Suprapubic skin (tissue), 4 donors: ENCODE measurements around the gene ZNF674. TPM values are rescaled to one million over a fixed set of nuclear protein-coding genes. Genes with fewer than 3 reads are reported as not detected.
"Not testable (repeated sequence)": the region's sequence is repeated elsewhere in the genome, so short reads cannot be mapped to it uniquely, and the experiment has no call there.

Experiments
- DNase-seq, 2 donors: peaks; one replicate each; pipeline ENCODE4 v3.0.0-alpha.2; 2019; ENCODE audit warnings: low spot score in 2 of 2
- H3K27ac ChIP-seq: fragments of 200-600 bp; sonication (generic); one replicate; pipeline ENCODE4 v1.5.1; 2019
- H3K27me3 ChIP-seq: fragments of 200-600 bp; sonication (generic); one replicate; pipeline ENCODE4 v1.5.1; 2019
- H3K36me3 ChIP-seq: fragments of 200-600 bp; sonication (generic); one replicate; pipeline ENCODE4 v1.5.1; 2019
- H3K4me1 ChIP-seq: fragments of 200-600 bp; sonication (generic); one replicate; pipeline ENCODE4 v1.5.1; 2019
- H3K4me3 ChIP-seq: fragments of 200-600 bp; sonication (generic); one replicate; pipeline ENCODE4 v1.5.1; 2019; ENCODE audit warnings: mild to moderate bottlenecking
- H3K9me3 ChIP-seq: fragments of 200-600 bp; sonication (generic); one replicate; pipeline ENCODE4 v1.5.1; 2019
- EP300 ChIP-seq: sonication (generic); formaldehyde crosslinking; IDR thresholded peaks from one replicate; pipeline ENCODE4 v1.6.1; 2017; ENCODE audit warnings: antibody characterized with exemption
- POLR2A ChIP-seq, 2 donors: fragments of 450-650 bp; IDR thresholded peaks; one replicate each; pipeline ENCODE4 v1.6.1; 2017; ENCODE audit warnings: antibody characterized with exemption in 2 of 2, mild to moderate bottlenecking in 2 of 2, moderate library complexity in 2 of 2
- POLR2AphosphoS5 ChIP-seq, 3 donors: sonication (generic); formaldehyde crosslinking; IDR thresholded peaks; one replicate each; pipeline ENCODE4 v1.6.1; 2017; ENCODE audit warnings: antibody characterized with exemption in 3 of 3
- WGBS: methylation state at CpG from one replicate; pipeline ENCODE4 v1.1.5; 2018; 5-methylcytosine and 5-hydroxymethylcytosine counted together
- total RNA-seq, 4 donors: library from RNA; depleted of rRNA; stranded (reverse); fragments of >200 nt; gene quantifications; one replicate each; pipeline ENCODE4 v1.1.0, GENCODE V29; 2016
- TF ChIP-seq, protein P1 (sequence below), 2 donors: fragments of 200-600 bp in 1 of 2; fragments of 450-650 bp in 1 of 2; sonication (generic) in 1 of 2; IDR thresholded peaks; one replicate each; pipeline ENCODE4 v1.5.1; 2016 to 2019; ENCODE audit warnings: antibody characterized with exemption in 2 of 2, mild to moderate bottlenecking in 1 of 2, moderate library complexity in 1 of 2

ZNF674 gene
- total RNA-seq, 4 donors from 2014 or later, result 1.9 to 6.2 (median 3.7) TPM

DNA sequence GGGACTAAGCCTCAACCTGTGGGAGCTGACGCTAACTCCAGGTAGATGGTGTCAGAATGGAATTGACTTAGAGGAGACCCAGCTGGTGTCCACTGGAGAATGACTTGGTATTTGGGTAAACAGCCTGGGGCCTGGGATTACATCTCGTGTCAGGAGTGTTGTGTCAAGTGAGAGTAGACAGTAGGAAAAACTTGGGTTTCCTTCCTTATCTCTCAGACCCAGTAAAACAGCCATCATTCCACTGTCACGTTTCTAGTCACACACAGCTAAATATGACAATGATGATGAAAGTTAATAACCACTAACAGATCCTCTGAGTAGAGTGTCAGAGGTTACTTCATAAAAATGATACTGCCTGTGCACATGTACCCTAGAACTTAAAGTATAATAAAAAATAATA is 13.8 kb downstream of the ZNF674 start:
- Histone ChIP-seq H3K27ac (no peak overlapping the region), H3K4me3 (no peak overlapping the region), H3K4me1 (no peaks in the 10 kb centered on the region), H3K36me3 (no peaks in the 10 kb centered on the region), H3K27me3 (no peaks in the 10 kb centered on the region), H3K9me3 (no peaks in the 10 kb centered on the region)
- WGBS, result 74% methylated on average over 3 of the region's 3 CpGs
- TF ChIP-seq, protein P1, sequence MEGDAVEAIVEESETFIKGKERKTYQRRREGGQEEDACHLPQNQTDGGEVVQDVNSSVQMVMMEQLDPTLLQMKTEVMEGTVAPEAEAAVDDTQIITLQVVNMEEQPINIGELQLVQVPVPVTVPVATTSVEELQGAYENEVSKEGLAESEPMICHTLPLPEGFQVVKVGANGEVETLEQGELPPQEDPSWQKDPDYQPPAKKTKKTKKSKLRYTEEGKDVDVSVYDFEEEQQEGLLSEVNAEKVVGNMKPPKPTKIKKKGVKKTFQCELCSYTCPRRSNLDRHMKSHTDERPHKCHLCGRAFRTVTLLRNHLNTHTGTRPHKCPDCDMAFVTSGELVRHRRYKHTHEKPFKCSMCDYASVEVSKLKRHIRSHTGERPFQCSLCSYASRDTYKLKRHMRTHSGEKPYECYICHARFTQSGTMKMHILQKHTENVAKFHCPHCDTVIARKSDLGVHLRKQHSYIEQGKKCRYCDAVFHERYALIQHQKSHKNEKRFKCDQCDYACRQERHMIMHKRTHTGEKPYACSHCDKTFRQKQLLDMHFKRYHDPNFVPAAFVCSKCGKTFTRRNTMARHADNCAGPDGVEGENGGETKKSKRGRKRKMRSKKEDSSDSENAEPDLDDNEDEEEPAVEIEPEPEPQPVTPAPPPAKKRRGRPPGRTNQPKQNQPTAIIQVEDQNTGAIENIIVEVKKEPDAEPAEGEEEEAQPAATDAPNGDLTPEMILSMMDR (IDR thresholded peaks at IDR 0.05), result no peak
- DNase-seq, result no peak

DNA sequence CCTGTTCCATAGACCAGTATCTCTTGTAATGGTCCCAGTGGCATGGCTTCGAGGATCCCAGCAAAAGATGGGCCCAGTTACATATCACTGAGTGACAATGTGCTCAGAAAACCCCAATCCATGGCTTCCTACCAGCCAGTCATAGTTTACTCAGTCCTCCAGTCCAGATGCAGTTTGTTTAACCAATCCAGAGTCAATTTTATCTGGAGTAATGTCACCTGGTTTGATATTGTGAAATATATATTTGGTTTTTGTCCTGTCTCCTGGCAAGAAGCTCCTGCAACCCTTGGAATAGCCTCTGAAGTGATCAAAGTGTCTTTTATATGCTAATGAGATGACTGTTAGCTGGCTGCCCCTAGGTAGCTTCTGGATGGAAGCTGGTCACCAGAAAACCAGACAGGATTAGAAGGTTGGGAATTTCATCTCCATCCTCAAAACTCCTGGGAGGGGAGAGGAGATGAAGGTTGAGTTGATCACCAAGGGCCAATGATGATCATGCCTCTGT is 14.8 kb downstream of the ZNF674 start:
- H3K9me3 ChIP-seq, H3K36me3 ChIP-seq, H3K27me3 ChIP-seq, H3K4me1 ChIP-seq, H3K4me3 ChIP-seq, H3K27ac ChIP-seq, DNase-seq: not testable (repeated sequence)
- WGBS, result no CpG with 5 or more reads among the region's 1 CpG

DNA sequence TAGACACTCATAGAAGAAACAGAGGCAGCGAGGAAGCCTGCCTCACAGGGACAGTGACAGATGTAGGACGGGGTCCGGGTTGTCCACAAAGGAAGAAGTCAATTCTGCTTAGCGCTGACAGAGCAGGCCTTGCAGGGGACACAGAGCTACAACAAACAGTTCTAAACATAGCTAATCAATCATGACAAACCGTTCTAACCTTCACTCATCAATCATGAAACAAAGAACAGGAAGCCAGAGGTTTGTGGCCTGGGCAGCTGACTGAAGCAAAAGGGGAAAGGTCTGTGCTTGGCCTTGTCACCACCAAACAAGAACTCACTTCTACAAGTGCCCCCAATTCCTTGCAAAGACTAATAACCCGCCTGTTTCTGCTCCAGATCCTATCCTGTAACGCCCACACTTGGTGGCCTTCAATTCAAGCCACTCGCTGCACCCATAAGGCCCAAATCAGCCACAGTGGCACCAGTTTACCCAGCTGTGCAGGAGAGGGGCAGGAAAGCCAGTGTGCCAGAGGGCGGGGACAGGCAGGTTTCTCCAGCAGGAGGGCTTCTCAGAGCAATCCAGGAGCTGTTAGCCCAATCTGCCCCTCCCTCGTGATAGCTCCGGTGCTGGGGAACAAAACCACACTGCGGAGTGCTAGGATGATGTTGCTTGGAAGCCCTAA is 15.3 kb downstream of the ZNF674 start:
- not testable (repeated sequence) for H3K4me3 ChIP-seq, H3K4me1 ChIP-seq, H3K27me3 ChIP-seq, H3K9me3 ChIP-seq, H3K27ac ChIP-seq, DNase-seq, H3K36me3 ChIP-seq
- WGBS, result 84% methylated on average over 5 of the region's 12 CpGs

DNA sequence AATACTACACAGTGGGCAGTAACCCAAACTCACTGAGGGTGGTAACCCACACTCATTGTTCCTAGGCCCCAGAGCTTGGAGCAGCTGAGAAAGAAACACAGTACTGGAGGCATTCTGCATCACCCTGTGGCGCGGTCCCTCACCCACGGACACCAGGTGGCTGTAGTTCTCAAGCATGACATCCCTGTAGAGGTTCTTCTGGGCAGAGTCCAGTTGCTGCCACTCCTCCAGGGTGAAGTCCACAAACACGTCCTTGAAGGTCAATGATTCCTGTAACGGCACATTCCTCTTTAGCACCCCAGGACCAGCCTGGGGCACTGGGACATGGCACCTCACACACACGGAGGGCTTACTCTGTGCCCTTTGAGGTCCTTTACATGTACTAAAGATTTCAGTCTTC is 16.6 kb downstream of the ZNF674 start:
- H3K4me3 ChIP-seq, H3K4me1 ChIP-seq, H3K27ac ChIP-seq, H3K27me3 ChIP-seq, H3K36me3 ChIP-seq, H3K9me3 ChIP-seq, DNase-seq: not testable (repeated sequence)
- whole genome bisulfite sequencing, result 79% methylated on average over 3 of the region's 6 CpGs

DNA sequence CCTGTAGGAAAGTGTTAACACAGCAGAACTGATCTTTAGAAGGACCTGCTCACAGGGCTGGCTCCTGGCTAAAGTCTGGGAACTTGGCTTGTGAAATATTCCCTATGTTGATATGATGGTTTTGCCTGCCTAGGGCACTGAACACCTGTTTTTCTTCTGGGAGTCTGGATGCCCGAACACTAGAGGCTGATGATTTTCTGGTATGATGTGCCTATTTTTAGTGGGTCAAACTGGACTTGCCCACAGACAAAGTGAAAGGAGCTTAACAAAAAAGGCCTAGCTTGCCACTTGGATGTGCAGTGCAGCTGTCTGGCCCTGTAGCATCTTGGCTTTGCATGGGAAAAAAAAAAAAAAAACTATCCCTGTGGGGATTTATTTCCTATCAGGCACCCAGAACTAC is 39.1 kb downstream of the ZNF674 start:
- Histone ChIP-seq H3K27ac (no peak overlapping the region), H3K36me3 (peaks cover 5% of the 10 kb centered on the region), H3K4me3 (no peak overlapping the region), H3K4me1 (no peaks in the 10 kb centered on the region), H3K27me3 (no peaks in the 10 kb centered on the region), H3K9me3 (no peaks in the 10 kb centered on the region)
- WGBS, result 86% methylated on average over 1 of the region's 1 CpG
- no peak for DNase-seq
- TF ChIP-seq EP300 (no peak), POLR2AphosphoS5 (IDR thresholded peaks at IDR 0.05) (no peak), POLR2A (IDR thresholded peaks at IDR 0.05) (no peak)
- TF ChIP-seq, protein P1 (IDR thresholded peaks at IDR 0.05), result no peak

DNA sequence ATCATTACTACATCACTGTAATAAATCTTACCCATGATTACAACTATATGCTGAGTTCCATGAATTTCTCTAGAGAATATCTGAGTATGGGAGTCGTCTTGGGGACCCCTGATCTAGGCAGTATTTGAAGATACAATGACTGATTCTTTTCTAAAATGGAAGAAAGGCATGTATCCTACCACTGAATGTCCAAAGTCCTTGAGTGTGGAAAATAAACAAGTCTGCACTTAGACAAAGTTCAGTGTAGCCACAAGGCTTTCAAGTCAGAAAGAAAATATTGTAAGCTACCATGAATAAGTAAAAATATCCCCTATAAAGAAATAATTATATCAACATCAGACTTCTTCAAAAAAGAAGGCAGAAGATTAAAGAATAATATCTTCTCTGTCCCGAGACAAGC is 42.4 kb downstream of the ZNF674 start:
- TF ChIP-seq EP300, result no peak
- TF ChIP-seq, protein P1 (IDR thresholded peaks at IDR 0.05), result no peak
- TF ChIP-seq POLR2A (IDR thresholded peaks at IDR 0.05), result no peak
- TF ChIP-seq POLR2AphosphoS5 (IDR thresholded peaks at IDR 0.05), result no peak
- H3K9me3 ChIP-seq, result no peaks in the 10 kb centered on the region

DNA sequence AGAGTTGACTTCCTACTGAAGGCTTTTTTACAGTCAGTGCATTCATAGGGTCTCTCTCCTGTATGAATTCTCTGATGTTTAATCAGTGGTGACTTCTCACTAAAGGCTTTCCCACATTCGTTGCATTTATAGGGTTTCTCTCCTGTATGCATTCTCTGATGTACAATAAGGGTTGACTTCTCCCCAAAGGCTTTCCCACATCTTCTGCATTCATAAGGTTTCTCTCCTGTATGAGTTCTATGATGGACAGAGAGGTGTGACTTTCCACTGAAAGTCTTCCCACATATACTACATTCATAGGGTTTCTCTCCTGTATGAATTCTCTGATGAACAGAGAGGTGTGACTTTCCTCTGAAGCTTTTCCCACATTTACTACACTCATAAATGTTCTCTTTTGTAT is 45.2 kb downstream of the ZNF674 start:
- H3K4me1 ChIP-seq, result no peaks in the 10 kb centered on the region
- no peak overlapping the region for H3K27ac ChIP-seq
- H3K9me3 ChIP-seq, result no peaks in the 10 kb centered on the region
- H3K4me3 ChIP-seq, result no peak overlapping the region
- peaks cover 12% of the 10 kb centered on the region for H3K36me3 ChIP-seq
- no peak for DNase-seq
- TF ChIP-seq POLR2A (IDR thresholded peaks at IDR 0.05) (no peak), EP300 (no peak), POLR2AphosphoS5 (IDR thresholded peaks at IDR 0.05) (no peak)
- TF ChIP-seq, protein P1 (IDR thresholded peaks at IDR 0.05), result no peak
- 77% methylated on average over 1 of the region's 1 CpG for WGBS
- H3K27me3 ChIP-seq, result no peaks in the 10 kb centered on the region

More for the DNA sequence above, 42.4 kb downstream of the ZNF674 start:
- DNase-seq, result no peak
- H3K4me3 ChIP-seq, result no peak overlapping the region
- H3K27me3 ChIP-seq, result no peaks in the 10 kb centered on the region
- no peak overlapping the region for H3K27ac ChIP-seq
- WGBS, result 69% methylated on average over 2 of the region's 2 CpGs
- peaks cover 12% of the 10 kb centered on the region for H3K36me3 ChIP-seq
- no peaks in the 10 kb centered on the region for H3K4me1 ChIP-seq
